Tibial nerve (tissue), 3 donors: ENCODE results near the gene RNASEL.

ENCODE experiments used
- POLR2A ChIP-seq, 2 donors: fragments of 450-650 bp; IDR thresholded peaks; one replicate each; pipeline ENCODE4 v1.6.1; 2017; ENCODE audit warnings: antibody characterized with exemption in 2 of 2, mild to moderate bottlenecking in 2 of 2, moderate library complexity in 2 of 2
- TF ChIP-seq, protein P1 (sequence below), 5 experiments: fragments of 200-600 bp in 3 of 5; fragments of 450-650 bp in 2 of 5; sonication (generic) in 3 of 5; IDR thresholded peaks; one replicate each; pipeline ENCODE4 v1.5.1; 2016 to 2019; ENCODE audit warnings: antibody characterized with exemption in 5 of 5, mild to moderate bottlenecking in 3 of 5, moderate library complexity in 2 of 5

DNA sequence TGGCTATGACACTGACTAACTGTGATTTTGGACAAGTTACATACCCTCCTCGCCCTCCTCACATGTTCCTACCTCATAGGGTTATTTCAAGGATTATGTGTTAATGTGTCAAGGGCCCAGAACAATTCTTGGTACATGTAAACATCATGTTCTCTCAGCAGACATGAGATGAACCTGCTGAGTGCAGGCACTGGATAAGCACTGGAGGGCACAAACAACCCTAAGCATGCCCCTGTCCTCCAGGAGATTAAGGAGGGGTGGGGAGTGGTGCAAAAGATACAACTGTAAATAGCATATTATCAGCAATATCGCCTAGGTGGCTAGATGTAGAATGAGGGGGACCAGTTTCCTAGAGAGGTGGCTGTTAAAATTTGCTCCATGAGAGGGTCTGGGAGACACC is 32.9 kb upstream of the RNASEL start:
- TF ChIP-seq, protein P1, sequence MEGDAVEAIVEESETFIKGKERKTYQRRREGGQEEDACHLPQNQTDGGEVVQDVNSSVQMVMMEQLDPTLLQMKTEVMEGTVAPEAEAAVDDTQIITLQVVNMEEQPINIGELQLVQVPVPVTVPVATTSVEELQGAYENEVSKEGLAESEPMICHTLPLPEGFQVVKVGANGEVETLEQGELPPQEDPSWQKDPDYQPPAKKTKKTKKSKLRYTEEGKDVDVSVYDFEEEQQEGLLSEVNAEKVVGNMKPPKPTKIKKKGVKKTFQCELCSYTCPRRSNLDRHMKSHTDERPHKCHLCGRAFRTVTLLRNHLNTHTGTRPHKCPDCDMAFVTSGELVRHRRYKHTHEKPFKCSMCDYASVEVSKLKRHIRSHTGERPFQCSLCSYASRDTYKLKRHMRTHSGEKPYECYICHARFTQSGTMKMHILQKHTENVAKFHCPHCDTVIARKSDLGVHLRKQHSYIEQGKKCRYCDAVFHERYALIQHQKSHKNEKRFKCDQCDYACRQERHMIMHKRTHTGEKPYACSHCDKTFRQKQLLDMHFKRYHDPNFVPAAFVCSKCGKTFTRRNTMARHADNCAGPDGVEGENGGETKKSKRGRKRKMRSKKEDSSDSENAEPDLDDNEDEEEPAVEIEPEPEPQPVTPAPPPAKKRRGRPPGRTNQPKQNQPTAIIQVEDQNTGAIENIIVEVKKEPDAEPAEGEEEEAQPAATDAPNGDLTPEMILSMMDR (IDR thresholded peaks at IDR 0.05): no peak
- TF ChIP-seq POLR2A (IDR thresholded peaks at IDR 0.05): no peak
